Activated CD4-positive, alpha-beta T cell treated with anti-CD3 and anti-CD28 coated beads, Interleukin-10, Interleukin-2, amounts not matched to agents 100 ng/mL and 50 ng/mL, durations not matched to agents 16 hours and 8 hours (primary cell): Measurements from ENCODE around the gene PUS1.

Experiments used
- DNase-seq: peaks from one replicate; pipeline ENCODE4 v3.0.0-alpha.2; 2020

The PUS1 gene

DNA sequence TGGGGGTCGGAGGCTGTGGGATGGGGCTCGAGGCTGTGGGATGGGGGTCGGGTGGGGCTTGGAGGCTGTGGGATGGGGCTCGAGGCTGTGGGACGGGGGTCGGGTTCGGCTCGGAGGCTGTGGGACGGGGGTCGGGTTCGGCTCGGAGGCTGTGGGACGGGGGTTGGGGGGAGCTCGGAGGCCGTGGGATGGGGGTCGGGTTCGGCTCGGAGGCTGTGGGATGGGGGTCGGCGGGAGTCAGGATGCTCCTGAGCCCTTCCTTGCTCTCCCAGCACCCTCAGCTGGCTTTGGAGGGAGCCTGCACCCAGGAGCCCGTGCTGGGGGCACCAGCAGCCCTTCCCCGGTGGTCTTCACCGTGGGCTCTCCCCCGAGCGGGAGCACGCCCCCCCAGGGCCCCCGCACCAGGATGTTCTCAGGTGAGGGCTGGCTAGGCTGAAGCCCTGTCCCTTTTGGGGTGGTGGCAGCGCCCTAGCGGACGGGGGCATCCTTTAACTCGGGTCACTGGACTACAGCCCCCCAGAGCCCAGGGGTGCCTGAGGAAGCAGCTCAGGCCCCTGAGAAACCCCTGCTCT, 11.9 kb upstream of the PUS1 start:
- DNase-seq: no peak

GRCh38 chr12:131917711-131918306, 11.3 kb upstream of the PUS1 start:
- no peak for DNase-seq

- DNase-seq: no peak
Observed at GRCh38 chr12:131918311-131919050, 10.6 kb upstream of the PUS1 start.

DNA sequence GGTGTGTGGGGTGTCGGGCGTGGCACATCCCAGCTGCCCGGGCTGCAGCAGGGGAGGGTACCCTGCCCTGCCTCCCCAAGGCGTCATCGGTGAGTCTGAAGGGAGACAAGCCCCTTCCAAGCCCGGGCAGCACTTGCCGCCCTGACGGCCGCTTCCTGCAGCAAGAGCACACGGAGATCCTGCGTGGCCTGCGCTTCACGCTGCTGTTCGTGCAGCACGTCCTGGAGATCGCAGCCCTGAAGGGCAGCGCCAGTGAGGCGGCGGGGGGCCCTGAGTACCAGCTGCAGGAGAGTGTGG, 10.1 kb upstream of the PUS1 start:
- DNase-seq: no peak

DNA sequence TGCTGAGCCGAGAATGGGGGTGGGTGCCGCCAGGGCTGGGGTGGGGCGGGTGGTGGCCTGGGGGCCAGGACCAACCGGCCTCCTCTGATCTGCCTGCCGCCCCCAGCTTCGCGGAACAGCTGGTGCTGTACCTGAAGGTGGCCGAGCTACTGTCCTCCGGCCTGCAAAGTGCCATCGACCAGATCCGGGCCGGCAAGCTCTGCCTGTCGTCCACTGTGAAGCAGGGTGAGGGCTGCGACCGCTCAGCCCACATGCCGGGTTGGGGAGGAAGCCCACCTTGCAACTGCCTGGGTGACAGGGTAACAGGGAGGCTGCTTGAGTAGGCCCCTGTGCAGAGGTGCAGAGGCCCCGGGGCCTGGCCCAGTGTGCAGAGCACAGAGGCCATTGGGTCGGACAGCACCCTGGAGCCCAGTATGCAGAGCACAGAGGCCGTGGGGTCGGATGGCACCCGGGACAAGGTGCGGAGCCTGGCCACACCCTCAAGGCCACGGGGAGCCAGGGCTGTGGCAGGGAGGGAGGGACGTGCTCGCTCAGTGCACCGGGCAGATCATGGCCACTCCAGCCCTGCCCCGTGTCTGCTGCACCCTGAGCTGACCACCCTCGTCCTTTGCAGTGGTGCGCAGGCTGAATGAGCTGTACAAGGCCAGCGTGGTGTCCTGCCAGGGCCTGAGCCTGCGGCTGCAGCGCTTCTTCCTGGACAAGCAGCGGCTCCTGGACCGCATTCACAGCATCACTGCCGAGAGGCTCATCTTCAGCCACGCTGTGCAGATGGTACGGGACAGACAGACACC, 9.5 kb upstream of the PUS1 start:
- no peak for DNase-seq

GRCh38 chr12:131920157-131920508, 8.9 kb upstream of the PUS1 start:
- DNase-seq: no peak

GRCh38 chr12:131920902-131921840, 7.9 kb upstream of the PUS1 start:
- no peak for DNase-seq

GRCh38 chr12:131921866-131922769, 7.0 kb upstream of the PUS1 start:
- no peak for DNase-seq

- no peak for DNase-seq
Observed at GRCh38 chr12:131922772-131923171, 6.3 kb upstream of the PUS1 start.

DNA sequence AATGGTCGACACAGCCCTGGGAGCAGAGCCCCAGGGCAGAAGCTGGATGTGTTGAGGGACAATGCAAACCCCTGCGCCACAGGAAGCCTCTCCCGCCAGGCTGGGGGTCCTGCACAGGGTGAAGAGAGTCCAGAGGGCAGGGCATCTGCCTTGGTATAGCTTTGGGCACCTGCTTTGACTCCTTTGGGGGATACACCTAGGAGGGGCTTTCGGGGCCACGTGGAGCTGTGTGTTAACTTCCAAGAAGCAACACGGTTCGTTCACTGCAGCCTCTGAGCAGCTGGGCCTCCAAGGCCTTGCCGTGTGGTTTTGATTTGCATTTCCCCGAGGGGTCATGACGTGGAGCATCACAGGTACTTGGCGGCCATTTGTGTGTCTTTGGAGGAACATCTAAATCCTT, 5.8 kb upstream of the PUS1 start:
- DNase-seq: no peak

- DNase-seq: no peak
Observed at GRCh38 chr12:131927110-131928079, 1.7 kb upstream of the PUS1 start.

DNA sequence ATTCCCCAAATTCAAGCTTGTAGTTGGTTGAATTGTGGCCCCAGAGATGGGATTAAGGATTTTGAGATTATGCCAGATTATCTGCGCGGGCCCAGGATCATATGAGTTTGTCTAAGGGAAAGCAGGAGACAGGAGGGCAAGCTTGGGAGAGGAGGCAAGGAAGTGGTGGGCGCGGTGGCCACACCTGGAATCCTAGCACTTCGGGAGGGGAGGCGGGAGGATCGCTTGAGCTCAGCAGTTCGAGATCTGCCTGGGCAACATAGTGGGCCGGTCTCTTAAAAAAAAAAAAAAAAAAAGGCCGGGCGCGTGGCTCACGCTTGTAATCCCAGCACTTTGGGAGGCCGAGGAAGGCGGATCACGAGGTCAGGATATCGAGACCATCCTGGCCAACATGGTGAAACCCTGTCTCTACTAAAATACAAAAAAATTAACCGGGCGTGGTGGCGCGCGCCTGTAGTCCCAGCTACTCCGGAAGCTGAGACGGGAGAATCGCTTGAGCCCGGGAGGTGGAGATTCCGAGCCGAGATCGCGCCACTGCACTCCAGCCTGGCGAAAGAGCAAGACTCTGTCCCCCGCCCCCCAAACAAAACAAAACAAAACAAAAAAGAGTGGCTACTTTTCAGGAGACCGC, 881 bp upstream of the PUS1 start:
- DNase-seq: peak; percentile 50

DNA sequence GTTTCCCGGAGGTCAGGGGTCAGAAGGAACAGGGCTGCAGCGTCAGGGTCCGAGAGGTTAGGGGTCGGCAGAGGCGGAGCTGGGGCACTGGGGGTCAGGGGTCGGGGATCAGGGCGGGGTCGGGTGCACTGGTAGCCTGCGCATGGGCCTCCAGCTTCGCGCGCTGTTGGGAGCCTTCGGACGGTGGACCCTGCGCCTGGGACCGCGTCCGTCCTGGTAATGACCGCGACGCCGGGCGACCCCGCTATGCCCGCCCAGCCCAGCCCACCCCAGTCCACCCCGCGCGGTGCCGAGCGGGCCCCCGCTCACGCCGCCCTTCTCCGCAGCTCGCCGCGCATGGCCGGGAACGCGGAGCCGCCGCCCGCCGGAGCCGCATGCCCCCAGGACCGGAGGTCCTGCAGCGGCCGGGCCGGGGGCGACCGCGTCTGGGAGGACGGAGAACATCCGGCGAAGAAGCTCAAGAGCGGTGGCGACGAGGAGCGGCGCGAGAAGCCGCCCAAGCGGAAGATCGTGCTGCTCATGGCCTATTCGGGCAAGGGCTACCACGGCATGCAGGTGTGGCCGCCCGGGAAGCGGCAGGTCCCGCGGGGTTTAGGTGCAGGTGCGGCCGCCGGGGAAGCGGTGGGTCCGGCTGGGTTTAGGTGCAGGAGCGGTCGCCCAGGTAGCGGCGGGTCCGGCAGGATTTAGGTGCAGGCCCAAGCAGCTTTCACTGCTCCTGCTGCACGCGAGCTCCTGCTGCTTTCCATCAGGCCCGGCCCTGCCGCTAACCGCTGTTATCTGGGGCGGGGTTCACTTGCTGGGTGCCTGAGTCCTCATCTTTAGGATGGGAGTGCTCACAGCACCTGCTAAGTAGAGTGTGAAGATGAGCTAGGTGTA, 743 bp downstream of the PUS1 start:
- peak; percentile 44 for DNase-seq

- no peak for DNase-seq
Observed at GRCh38 chr12:131930510-131930909, 1.4 kb downstream of the PUS1 start.

DNA sequence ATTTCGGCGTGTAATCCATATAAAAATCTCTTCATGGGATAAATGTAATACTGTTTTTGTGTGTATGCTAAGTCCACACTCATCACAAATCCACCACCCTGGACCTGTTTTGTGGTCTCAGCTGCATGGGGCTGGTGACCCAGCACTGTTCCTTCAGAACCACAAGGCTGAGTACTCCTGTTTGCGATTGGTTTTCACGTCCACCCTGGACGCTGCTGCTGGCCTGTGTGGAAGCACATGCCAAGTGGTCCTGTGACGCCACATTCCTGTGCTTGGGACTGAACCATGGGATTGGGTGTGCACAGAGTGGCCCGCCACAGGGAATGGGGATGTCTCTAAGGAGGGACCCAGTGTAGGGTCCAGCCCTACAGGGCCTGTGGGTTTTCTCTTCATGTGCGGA, 4.3 kb downstream of the PUS1 start:
- DNase-seq: no peak

GRCh38 chr12:131934535-131934934, 5.5 kb downstream of the PUS1 start:
- DNase-seq: no peak

DNA sequence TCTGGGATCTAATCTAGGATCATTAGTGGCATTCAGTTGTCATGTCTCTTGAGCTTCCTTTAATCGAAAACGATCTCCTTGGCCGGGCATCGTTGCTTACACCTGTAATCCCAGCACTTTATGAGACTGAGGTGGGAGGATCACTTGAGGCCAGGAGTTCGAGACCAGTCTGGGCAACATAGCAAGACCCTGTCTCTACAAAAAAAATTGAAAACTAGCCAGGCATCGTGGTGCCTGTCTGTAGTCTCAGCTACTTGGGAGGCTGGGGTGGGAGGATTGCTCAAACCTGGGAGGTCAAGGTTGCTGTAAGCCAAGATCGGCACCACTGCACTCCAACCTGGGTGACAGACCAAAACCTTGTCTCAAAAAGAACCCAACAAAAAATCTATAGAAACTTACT, 9.0 kb downstream of the PUS1 start:
- no peak for DNase-seq

GRCh38 chr12:131939007-131939406, 9.9 kb downstream of the PUS1 start:
- no peak for DNase-seq

- DNase-seq: no peak
Observed at GRCh38 chr12:131940141-131940547, 11.1 kb downstream of the PUS1 start.
